22Rv1 (cell line): Measurements from ENCODE around the gene KRTAP16-1.

Source experiments
- H3K27ac ChIP-seq: fragments of 450-650 bp; 2 replicates; pipeline ENCODE4 v1.5.1; 2017
- ZFX ChIP-seq: fragments of 450-650 bp; IDR thresholded peaks from 2 replicates; pipeline ENCODE4 v1.6.1; 2017; ENCODE audit warnings: antibody characterized with exemption, borderline replicate concordance
- TF ChIP-seq, protein P1 (sequence below): fragments of 450-650 bp; IDR thresholded peaks from 2 replicates; pipeline ENCODE4 v1.5.1; 2017; ENCODE audit warnings: mild to moderate bottlenecking

KRTAP16-1 gene

DNA sequence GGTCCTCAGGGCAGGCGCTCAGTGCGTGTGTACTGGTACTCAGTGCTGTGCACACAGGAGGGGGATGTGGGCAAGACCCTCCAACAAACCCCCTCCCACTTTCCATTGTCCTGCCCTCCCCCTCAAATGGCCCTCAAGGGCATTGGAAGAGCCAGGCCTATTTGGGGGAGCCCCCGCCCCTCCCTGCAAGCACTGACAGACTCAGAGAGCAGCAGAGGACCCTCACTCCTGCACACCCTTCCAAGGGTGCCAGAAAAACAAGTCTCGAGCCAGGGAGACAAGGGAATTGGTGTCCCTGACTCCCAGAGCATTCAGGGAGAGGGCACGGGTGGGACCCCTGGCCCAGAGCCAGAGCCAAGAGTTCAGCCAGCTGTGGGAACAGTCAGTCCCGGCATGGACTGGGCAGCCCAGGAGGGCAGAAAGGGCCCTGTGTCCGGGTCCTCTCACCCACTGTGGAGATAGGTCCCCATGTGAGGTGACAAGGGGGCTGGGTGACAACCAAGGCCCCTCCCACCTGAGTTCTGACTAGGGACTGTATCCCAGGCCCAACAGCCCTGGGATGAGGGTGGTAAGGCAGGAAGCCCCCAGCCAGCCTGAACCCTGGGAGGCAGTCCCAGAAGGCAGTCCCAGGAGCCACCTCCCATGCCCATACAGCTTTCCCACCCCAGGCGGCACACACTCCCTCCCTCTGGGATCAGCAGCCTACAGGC is 18.5 kb upstream of the KRTAP16-1 start:
- H3K27ac ChIP-seq, result no peak overlapping the region
- TF ChIP-seq, protein P1, sequence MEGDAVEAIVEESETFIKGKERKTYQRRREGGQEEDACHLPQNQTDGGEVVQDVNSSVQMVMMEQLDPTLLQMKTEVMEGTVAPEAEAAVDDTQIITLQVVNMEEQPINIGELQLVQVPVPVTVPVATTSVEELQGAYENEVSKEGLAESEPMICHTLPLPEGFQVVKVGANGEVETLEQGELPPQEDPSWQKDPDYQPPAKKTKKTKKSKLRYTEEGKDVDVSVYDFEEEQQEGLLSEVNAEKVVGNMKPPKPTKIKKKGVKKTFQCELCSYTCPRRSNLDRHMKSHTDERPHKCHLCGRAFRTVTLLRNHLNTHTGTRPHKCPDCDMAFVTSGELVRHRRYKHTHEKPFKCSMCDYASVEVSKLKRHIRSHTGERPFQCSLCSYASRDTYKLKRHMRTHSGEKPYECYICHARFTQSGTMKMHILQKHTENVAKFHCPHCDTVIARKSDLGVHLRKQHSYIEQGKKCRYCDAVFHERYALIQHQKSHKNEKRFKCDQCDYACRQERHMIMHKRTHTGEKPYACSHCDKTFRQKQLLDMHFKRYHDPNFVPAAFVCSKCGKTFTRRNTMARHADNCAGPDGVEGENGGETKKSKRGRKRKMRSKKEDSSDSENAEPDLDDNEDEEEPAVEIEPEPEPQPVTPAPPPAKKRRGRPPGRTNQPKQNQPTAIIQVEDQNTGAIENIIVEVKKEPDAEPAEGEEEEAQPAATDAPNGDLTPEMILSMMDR, result no peak
- TF ChIP-seq ZFX, result no peak

DNA sequence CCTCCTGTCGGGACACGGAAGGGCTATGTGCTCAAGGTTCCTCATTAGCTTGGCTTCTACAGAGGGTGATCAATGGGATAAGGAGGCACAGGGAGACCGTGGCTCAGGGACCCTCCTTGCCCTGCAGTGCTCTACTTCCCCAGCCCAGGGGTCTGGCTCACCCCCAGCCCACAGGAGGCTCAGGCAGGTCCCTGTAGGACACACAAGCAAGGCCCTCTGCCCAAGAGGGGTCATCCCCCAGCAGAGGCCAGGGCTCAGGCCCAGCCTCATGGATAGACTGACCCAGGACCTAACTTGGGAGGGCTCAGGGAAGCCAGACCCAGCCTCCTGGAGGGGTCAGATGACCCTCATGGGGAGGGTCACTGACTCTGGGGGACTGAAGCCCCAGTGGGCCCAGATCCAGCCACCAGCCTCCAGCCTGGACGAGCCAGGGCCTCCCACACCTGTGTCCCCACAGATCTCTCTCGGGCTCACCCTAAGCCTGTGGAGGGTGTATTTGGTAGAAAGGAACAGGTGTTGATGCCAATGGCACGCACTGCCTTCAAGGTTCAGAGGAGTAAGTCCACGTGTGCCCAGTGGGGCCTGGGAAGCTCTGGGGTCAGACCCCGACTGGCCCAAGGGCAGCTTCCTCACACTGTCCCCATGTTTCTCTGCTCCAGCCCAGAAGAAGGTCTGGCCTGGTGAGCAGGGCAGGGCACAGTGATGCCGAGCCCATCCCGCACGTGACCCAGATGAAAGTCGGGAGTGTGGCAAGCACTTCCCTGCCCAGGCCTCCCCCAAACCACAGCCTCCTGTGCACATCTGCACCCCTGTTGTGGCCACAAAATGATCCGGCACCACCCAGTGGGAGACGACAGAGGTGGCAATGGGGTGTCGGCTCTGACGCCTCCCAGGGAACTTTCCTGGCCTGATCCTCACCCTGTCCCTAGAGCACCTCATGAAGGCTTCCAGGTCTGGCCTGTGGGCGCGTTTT is 17.4 kb upstream of the KRTAP16-1 start:
- TF ChIP-seq, protein P1, result no peak
- no peak for TF ChIP-seq ZFX
- H3K27ac ChIP-seq, result no peak overlapping the region

DNA sequence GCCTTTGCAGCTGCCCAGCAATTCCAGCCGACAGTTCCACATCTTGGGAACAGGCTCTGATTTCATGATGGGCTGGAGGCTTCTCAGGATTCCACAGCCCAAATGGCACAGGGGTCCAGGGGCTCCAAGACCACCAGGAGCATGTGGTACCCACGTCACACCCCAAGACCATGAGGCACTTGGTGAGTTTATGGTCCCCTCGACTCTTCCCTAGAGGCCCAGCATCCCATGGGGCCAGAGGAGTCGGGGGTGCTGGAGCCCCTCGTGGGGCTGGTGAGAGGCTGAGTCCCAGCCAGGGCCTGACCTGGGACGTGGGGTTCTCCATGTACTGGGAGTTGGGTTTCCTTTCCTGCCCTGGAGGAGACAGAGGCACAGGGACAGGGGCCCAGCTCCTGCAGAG is 16.5 kb upstream of the KRTAP16-1 start:
- no peak for TF ChIP-seq ZFX
- TF ChIP-seq, protein P1, result no peak
- no peak overlapping the region for H3K27ac ChIP-seq

DNA sequence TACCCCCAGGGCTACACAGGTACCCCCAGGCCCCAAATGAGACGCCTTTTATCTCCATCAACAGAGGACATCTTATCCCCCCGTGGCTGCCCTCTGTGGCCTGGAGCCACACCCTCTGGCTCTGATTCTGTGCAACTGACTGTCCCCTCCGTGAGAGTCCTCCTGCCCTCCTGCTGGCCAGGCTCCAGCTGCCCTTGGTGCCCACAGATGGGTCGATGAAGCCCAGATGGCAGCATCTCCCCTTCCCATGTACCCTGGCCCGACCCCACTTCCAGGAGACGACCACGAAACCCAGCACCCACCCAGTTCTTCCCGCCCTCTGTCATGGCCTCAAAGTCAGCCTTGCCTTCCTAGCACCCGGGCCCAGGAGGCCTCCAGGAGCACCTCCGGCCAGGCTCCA is 16.0 kb upstream of the KRTAP16-1 start:
- H3K27ac ChIP-seq, result no peak overlapping the region
- TF ChIP-seq, protein P1, result no peak
- no peak for TF ChIP-seq ZFX

DNA sequence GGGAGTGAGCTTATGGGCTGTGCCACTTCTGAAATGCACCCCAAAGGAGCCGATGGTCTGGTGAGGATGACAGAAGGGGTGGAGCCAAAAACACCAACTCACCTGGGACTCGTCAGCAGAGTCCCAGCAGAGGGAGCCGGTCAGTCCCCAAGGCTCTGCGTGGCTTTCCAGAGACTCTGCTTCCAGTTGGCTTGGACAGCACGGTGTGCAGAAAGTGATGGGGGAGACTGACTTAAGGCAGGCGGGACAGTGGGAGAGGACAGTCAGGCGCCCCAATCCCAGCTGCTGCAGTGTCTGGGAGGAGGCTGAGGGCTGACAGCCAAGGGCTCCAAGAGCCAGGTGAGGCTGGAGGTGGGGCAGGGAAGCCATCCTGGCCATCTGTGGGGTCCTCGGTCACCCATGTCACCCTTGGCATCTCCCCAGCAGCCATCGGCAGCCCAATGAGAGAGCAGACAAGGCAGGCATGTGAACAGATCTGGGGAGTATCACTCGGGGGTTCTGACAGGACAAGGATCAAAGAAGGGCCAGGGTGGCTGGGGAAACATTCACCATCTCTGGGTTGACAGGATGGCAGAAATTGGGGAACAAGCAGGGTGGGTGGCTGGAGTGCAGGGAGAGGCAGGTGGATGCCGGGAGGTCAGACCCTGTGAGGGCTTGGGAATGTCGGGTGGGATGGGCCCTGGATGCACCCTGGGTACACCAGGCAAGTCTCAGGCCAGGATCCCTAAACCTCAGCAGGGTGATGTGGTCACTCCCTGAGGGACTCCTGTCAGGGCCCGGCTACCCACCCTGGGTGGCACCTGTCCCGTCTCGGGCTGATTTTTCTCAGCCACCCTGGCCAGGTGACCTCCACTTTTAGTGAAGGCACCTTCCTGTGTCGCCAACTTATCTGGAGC is 15.3 kb upstream of the KRTAP16-1 start:
- TF ChIP-seq, protein P1, result peak; percentile 39
- TF ChIP-seq ZFX, result no peak
- H3K27ac ChIP-seq, result no peak overlapping the region

DNA sequence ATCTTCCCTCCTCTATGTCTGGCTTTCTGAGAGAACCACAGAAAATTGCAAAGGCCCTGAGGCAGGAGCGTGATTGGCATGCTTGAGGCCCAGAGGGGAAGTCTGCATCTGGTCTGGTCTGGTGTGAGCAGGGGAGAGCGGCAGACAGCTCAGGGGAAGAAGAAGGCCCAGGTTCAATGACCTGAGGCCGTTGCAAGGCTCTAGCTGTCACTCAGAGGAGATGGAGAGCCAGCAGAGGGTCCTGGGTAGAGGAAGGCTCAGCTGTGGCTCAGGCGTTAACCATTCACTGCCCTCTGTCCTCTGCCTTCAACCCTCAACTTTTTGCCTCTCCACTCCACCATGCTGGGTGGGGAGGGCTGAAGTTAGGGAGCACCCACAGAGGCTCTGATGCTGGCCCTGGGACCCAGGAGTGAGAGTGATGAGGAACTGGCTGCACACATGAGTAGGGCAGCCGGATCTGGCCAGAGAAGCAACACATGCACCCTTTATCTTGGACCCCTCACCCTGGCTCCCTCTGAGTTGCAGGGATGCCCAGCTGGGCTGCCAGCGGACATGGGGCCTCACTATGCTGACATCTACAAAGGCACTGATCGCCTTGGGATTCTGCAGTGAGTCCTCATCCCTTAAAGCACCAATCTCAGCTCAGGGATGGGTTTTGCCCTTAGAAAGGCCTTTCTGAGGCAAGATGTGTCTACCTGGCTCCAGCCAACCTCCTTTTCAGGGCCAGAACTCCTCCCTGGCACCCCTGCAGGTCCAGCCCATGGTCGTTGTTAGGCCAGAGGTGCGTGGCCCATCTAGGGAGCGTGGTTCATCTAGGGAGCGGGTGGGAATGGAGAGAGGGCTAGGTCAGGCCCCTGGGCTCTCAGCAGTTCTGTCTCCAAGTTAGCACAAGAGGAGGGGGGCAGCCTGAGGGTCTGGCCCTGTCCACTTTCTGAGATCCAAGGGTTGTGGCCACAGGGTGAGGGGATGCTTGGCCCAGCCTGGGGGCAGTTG is 14.1 kb upstream of the KRTAP16-1 start:
- TF ChIP-seq, protein P1, result no peak
- no peak overlapping the region for H3K27ac ChIP-seq
